ENCODE results near the gene DCTD.

DNA sequence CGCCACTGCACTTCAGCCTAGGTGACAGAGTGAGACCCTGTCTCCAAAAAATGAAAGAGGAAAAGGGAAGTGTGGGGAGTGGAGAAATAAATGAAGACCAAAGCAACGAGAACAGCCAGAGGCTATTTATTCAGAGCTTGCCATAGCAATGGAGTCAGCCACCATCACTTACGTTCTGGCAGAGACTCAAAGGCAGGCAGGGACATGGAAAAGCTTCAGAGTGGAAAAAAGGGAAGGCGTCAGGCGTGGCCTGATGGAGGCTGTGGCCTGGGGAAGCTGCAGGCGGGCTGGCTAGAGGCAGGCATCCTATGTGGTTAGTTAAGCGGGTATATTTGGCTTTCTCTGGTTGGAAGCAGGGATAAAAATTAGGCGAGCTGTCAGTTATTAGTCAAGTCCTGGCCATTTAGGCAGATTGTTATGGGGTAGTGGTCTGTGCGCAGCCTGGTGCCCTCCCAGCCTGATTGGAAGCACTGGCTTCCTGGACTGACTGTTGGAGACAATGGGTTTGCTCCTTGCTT is 73.3 kb downstream of the DCTD start:
- TF ChIP-seq, protein P1, sequence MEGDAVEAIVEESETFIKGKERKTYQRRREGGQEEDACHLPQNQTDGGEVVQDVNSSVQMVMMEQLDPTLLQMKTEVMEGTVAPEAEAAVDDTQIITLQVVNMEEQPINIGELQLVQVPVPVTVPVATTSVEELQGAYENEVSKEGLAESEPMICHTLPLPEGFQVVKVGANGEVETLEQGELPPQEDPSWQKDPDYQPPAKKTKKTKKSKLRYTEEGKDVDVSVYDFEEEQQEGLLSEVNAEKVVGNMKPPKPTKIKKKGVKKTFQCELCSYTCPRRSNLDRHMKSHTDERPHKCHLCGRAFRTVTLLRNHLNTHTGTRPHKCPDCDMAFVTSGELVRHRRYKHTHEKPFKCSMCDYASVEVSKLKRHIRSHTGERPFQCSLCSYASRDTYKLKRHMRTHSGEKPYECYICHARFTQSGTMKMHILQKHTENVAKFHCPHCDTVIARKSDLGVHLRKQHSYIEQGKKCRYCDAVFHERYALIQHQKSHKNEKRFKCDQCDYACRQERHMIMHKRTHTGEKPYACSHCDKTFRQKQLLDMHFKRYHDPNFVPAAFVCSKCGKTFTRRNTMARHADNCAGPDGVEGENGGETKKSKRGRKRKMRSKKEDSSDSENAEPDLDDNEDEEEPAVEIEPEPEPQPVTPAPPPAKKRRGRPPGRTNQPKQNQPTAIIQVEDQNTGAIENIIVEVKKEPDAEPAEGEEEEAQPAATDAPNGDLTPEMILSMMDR (IDR thresholded peaks at IDR 0.05) = no peak
- TF ChIP-seq POLR2AphosphoS5 (IDR thresholded peaks at IDR 0.05) = no peak

Data from gastroesophageal sphincter (tissue), 3 donors.